ENCODE data around the gene PHC2. TPM values are rescaled to one million over a fixed set of nuclear protein-coding genes. Genes with fewer than 3 reads are reported as not detected.

Gene PHC2
- total RNA-seq, 1 experiment from 2014 or later: 9.4 TPM

DNA sequence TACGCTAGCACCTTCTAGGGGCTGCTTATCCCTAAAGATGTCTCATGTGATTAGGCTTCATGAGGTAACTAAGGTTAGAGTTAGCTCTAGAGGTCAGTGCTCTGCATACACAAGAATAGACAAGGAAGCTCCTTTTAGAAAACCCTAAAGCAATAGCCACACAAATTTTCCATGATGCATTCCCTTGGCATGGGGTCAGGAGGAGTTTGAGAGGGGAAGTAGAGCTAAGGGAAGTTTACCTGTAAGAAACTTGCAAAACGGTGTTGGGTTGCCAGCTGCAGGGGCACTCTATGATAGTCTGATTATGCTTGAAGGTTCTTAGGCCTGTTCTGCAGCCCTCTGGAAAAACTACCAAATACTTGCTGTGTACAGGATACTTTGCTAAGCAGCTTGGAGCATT lies 71.0 kb downstream of the PHC2 start:
- no peak for DNase-seq
- Histone ChIP-seq H3K79me1 (ENCODE audit: insufficient read depth, low read depth, low read length, poor library complexity, severe bottlenecking) (no peaks in the 10 kb centered on the region), H2AK5ac (ENCODE audit: insufficient read length, low read length) (no peak overlapping the region), H3T11ph (ENCODE audit: low read length) (no peak overlapping the region), H3K9ac (ENCODE audit: extremely low read depth, insufficient read length, low read length) (no peak overlapping the region), H3K4me1 (ENCODE audit: insufficient read depth, low read length) (peaks cover 18% of the 10 kb centered on the region; the same call in 1 of the 2 replicates), H2BK5ac (ENCODE audit: insufficient read length, low read length) (no peak overlapping the region), H4K5ac (ENCODE audit: insufficient read length, low read depth, low read length) (no peak overlapping the region), H4K8ac (replicated peaks; ENCODE audit: insufficient read length, low read depth, low read length) (no peak overlapping the region), H3K18ac (ENCODE audit: insufficient read length, low read depth, low read length) (no peak overlapping the region), H2BK15ac (ENCODE audit: low read depth, low read length) (no peak overlapping the region), H3K27me3 (ENCODE audit: insufficient read depth, low read length) (no peaks in the 10 kb centered on the region; the same call in 1 of the 2 replicates), H3K79me2 (ENCODE audit: insufficient read depth, low read length) (no peaks in the 10 kb centered on the region), H3K23ac (ENCODE audit: insufficient read length, low read depth, low read length) (no peak overlapping the region), H3K14ac (ENCODE audit: insufficient read depth, low read length) (no peak overlapping the region), H3K4me2 (ENCODE audit: insufficient read depth, insufficient read length, low read length) (no peak overlapping the region), H2AFZ (ENCODE audit: low read length) (no peak overlapping the region), H2BK120ac (ENCODE audit: low read depth, low read length, poor library complexity, severe bottlenecking) (no peak overlapping the region), H3K27ac (ENCODE audit: insufficient read length, low read depth, low read length) (no peak overlapping the region), H3K56ac (ENCODE audit: insufficient read length, low read depth, low read length) (no peak overlapping the region), H3K4ac (ENCODE audit: low read depth, low read length) (no peak overlapping the region), H2BK20ac (ENCODE audit: low read depth, low read length, poor library complexity, severe bottlenecking) (no peak overlapping the region), H2BK12ac (ENCODE audit: insufficient read length, low read depth, low read length) (no peak overlapping the region), H4K91ac (ENCODE audit: insufficient read length, low read depth, low read length) (no peak overlapping the region), H4K20me1 (ENCODE audit: control insufficient read depth, insufficient read depth, insufficient read length) (no peaks in the 10 kb centered on the region), H3K23me2 (ENCODE audit: insufficient read length, low read depth, low read length, poor library complexity, severe bottlenecking) (no peaks in the 10 kb centered on the region), H3K9me3 (ENCODE audit: control insufficient read depth, low read depth, low read length) (no peaks in the 10 kb centered on the region)
- peaks cover 39 to 46% of the 10 kb centered on the region in 2 experiments for H3K4me1 Mint-ChIP-seq
- TF ChIP-seq, protein P1, sequence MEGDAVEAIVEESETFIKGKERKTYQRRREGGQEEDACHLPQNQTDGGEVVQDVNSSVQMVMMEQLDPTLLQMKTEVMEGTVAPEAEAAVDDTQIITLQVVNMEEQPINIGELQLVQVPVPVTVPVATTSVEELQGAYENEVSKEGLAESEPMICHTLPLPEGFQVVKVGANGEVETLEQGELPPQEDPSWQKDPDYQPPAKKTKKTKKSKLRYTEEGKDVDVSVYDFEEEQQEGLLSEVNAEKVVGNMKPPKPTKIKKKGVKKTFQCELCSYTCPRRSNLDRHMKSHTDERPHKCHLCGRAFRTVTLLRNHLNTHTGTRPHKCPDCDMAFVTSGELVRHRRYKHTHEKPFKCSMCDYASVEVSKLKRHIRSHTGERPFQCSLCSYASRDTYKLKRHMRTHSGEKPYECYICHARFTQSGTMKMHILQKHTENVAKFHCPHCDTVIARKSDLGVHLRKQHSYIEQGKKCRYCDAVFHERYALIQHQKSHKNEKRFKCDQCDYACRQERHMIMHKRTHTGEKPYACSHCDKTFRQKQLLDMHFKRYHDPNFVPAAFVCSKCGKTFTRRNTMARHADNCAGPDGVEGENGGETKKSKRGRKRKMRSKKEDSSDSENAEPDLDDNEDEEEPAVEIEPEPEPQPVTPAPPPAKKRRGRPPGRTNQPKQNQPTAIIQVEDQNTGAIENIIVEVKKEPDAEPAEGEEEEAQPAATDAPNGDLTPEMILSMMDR (conservative IDR thresholded peaks at IDR 0.05): no peak
- H3K4me3 Mint-ChIP-seq: no peak overlapping the region
- H3K9me3 Mint-ChIP-seq: no peaks in the 10 kb centered on the region; a peak in 1 of 5 replicates
- peaks cover 62% of the 10 kb centered on the region for H3K27me3 Mint-ChIP-seq (ENCODE audit: low read depth)
- WGBS (ENCODE audit: extremely low coverage, insufficient read length, low lambda C conversion rate): no CpG with 5 or more reads among the region's 2 CpGs
- peaks cover 0 to 5% (median 0%) of the 10 kb centered on the region in 3 experiments; a peak in 3 of 7 replicates for H3K36me3 Mint-ChIP-seq (ENCODE audit: insufficient read depth in 1 of 3, low read depth in 3 of 3)
- no peak overlapping the region for H3K27ac Mint-ChIP-seq

Data from H9 (cell line).